Upper lobe of left lung (tissue), 6 donors: Measurements from ENCODE around the gene NEK10. TPM values are rescaled to one million over a fixed set of nuclear protein-coding genes. Genes with fewer than 3 reads are reported as not detected.

ENCODE experiments used
- ATAC-seq, 2 donors: fragments of 200-7000 bp; cut with Tn5 transposase; one replicate each; pipeline ENCODE4 v1.9.1; 2022; ENCODE audit warnings: mild to moderate bottlenecking in 2 of 2, moderate library complexity in 2 of 2; ENCODE audit not compliant: low FRiP score in 2 of 2
- DNase-seq, 2 donors: peaks; one replicate each; pipeline ENCODE4 v3.0.0-alpha.2; 2019 to 2020
- H3K27ac ChIP-seq, 4 donors: fragments of 200-600 bp; sonication (generic); one replicate each; pipeline ENCODE4 v1.5.1; 2016 to 2019
- H3K27me3 ChIP-seq, 4 donors: fragments of 200-600 bp; sonication (generic); one replicate each; pipeline ENCODE4 v1.5.1; 2017 to 2019
- H3K36me3 ChIP-seq, 4 donors: fragments of 200-600 bp; sonication (generic); one replicate each; pipeline ENCODE4 v1.5.1; 2016 to 2019
- H3K4me1 ChIP-seq, 4 donors: fragments of 200-600 bp; sonication (generic); one replicate each; pipeline ENCODE4 v1.5.1; 2018 to 2019
- H3K4me3 ChIP-seq, 4 donors: fragments of 200-600 bp; sonication (generic); one replicate each; pipeline ENCODE4 v1.5.1; 2017 to 2019; ENCODE audit warnings: mild to moderate bottlenecking in 2 of 4, moderate library complexity in 1 of 4
- H3K9me3 ChIP-seq, 4 donors: fragments of 200-600 bp; sonication (generic); one replicate each; pipeline ENCODE4 v1.5.1; 2018 to 2019
- CTCF ChIP-seq, 6 experiments: fragments of 450-650 bp in 4 of 6; fragments of 200-600 bp in 2 of 6; sonication (generic) in 2 of 6; IDR thresholded peaks; one replicate each; pipeline ENCODE4 v1.5.1; 2016 to 2019; ENCODE audit warnings: antibody characterized with exemption in 6 of 6
- EP300 ChIP-seq, 4 donors: sonication (generic); formaldehyde crosslinking; IDR thresholded peaks; one replicate each; pipeline ENCODE4 v1.5.1; 2017; ENCODE audit warnings: antibody characterized with exemption in 4 of 4, control low read depth in 2 of 4
- POLR2A ChIP-seq, 4 donors: fragments of 450-650 bp; IDR thresholded peaks; one replicate each; pipeline ENCODE4 v1.5.1; 2016 to 2017; ENCODE audit warnings: antibody characterized with exemption in 4 of 4, mild to moderate bottlenecking in 2 of 4
- POLR2AphosphoS5 ChIP-seq, 2 donors: sonication (generic); formaldehyde crosslinking; IDR thresholded peaks; one replicate each; pipeline ENCODE4 v1.5.1; 2017; ENCODE audit warnings: antibody characterized with exemption in 2 of 2
- WGBS, 2 donors: methylation state at CpG; one replicate each; pipeline ENCODE4 v1.1.5; 2017 to 2018; 5-methylcytosine and 5-hydroxymethylcytosine counted together
- total RNA-seq, 6 donors: library from RNA; depleted of rRNA in 4 of 6; stranded (reverse); fragments of >200 nt in 4 of 6; gene quantifications; one replicate each; pipeline versions ENCODE4 v1.1.0 to v1.2.1, GENCODE V29; 2016 to 2021
- donor health status: DM: no; HTN: no; CAD: no; lungs with moderate emphysema.
- donor health status: DM: no; HTN: yes; CAD: no; lungs with severe emphysema.

NEK10 gene
- total RNA-seq, 6 donors from 2014 or later = 0.29 to 85.3 (median 12.1) TPM

GRCh38 chr3:27194861-27195483 lies 174.2 kb downstream of the NEK10 start:
- TF ChIP-seq POLR2A (IDR thresholded peaks at IDR 0.05) = no peak
- TF ChIP-seq CTCF (IDR thresholded peaks at IDR 0.05) = no peak
- TF ChIP-seq EP300 (IDR thresholded peaks at IDR 0.05) = no peak
- no peak for TF ChIP-seq POLR2AphosphoS5 (IDR thresholded peaks at IDR 0.05)
- H3K4me1 ChIP-seq = no peaks in the 10 kb centered on the region
- 0 to 36% methylated on average over 1 of the region's 1 CpG for WGBS, 2 donors
- H3K27me3 ChIP-seq = no peaks in the 10 kb centered on the region
- ATAC-seq (no peak), DNase-seq (no peak)
- no peaks in the 10 kb centered on the region for H3K36me3 ChIP-seq
- H3K9me3 ChIP-seq = no peaks in the 10 kb centered on the region
- H3K27ac ChIP-seq = no peak overlapping the region
- H3K4me3 ChIP-seq = no peak overlapping the region

GRCh38 chr3:27193056-27193455 lies 176.1 kb downstream of the NEK10 start:
- H3K4me3 ChIP-seq = no peak overlapping the region
- ATAC-seq (no peak), DNase-seq (no peak)
- no peaks in the 10 kb centered on the region for H3K4me1 ChIP-seq
- H3K9me3 ChIP-seq = no peaks in the 10 kb centered on the region
- 83 to 84% methylated on average over 2 of the region's 2 CpGs for WGBS, 2 donors
- no peaks in the 10 kb centered on the region for H3K27me3 ChIP-seq
- H3K36me3 ChIP-seq = no peaks in the 10 kb centered on the region
- H3K27ac ChIP-seq = no peak overlapping the region
- no peak for TF ChIP-seq POLR2A (IDR thresholded peaks at IDR 0.05)
- TF ChIP-seq POLR2AphosphoS5 (IDR thresholded peaks at IDR 0.05) = no peak
- TF ChIP-seq CTCF (IDR thresholded peaks at IDR 0.05) = no peak
- TF ChIP-seq EP300 (IDR thresholded peaks at IDR 0.05) = no peak

- no peak for DNase-seq
- Histone ChIP-seq H3K36me3 (no peaks in the 10 kb centered on the region), H3K4me1 (no peaks in the 10 kb centered on the region), H3K27ac (no peak overlapping the region), H3K9me3 (no peaks in the 10 kb centered on the region), H3K4me3 (no peak overlapping the region), H3K27me3 (no peaks in the 10 kb centered on the region)
- no peak for ATAC-seq
- TF ChIP-seq POLR2AphosphoS5 (IDR thresholded peaks at IDR 0.05) (no peak), EP300 (IDR thresholded peaks at IDR 0.05) (no peak), CTCF (IDR thresholded peaks at IDR 0.05) (no peak), POLR2A (IDR thresholded peaks at IDR 0.05) (no peak)
- WGBS, 2 donors = 86 to 90% methylated on average over 5 of the region's 5 CpGs
Observed at GRCh38 chr3:27186013-27186412, 183.2 kb downstream of the NEK10 start.

GRCh38 chr3:27185231-27185989 lies 183.8 kb downstream of the NEK10 start:
- no peaks in the 10 kb centered on the region for H3K9me3 ChIP-seq
- no peak overlapping the region for H3K4me3 ChIP-seq
- H3K27ac ChIP-seq = no peak overlapping the region
- no peaks in the 10 kb centered on the region for H3K27me3 ChIP-seq
- TF ChIP-seq EP300 (IDR thresholded peaks at IDR 0.05) (no peak), POLR2AphosphoS5 (IDR thresholded peaks at IDR 0.05) (no peak)
- no peaks in the 10 kb centered on the region for H3K36me3 ChIP-seq
- WGBS, 2 donors = 68 to 84% methylated on average over 2 of the region's 2 CpGs
- no peak for DNase-seq
- ATAC-seq = no peak
- H3K4me1 ChIP-seq = no peaks in the 10 kb centered on the region

- DNase-seq = no peak
- ATAC-seq = no peak
- Histone ChIP-seq H3K4me3 (no peak overlapping the region), H3K9me3 (no peaks in the 10 kb centered on the region), H3K27me3 (no peaks in the 10 kb centered on the region), H3K4me1 (no peaks in the 10 kb centered on the region), H3K36me3 (no peaks in the 10 kb centered on the region), H3K27ac (no peak overlapping the region)
- TF ChIP-seq POLR2AphosphoS5 (IDR thresholded peaks at IDR 0.05) = no peak
- no peak for TF ChIP-seq CTCF (IDR thresholded peaks at IDR 0.05)
- no peak for TF ChIP-seq EP300 (IDR thresholded peaks at IDR 0.05)
- no peak for TF ChIP-seq POLR2A (IDR thresholded peaks at IDR 0.05)
- 67 to 68% methylated on average over 2 of the region's 2 CpGs for WGBS, 2 donors
Observed at GRCh38 chr3:27184261-27184660, 184.9 kb downstream of the NEK10 start.
